NCI-H2196 (cell line): ENCODE data around the gene HIPK2.

Experiments used
- DNase-seq: peaks from one replicate; lab custom pipeline; 2025; ENCODE audit not compliant: unreplicated experiment; lab: John Stamatoyannopoulos, UW

The HIPK2 gene

GRCh38 chr7:139595806-139596205, 182.0 kb downstream of the HIPK2 start:
- DNase-seq: no peak

GRCh38 chr7:139594911-139595476, 182.8 kb downstream of the HIPK2 start:
- no peak for DNase-seq

- no peak for DNase-seq
These were observed 183.7 kb downstream of the HIPK2 start for GRCh38 chr7:139594090-139594489.

GRCh38 chr7:139592801-139593461, 184.9 kb downstream of the HIPK2 start:
- DNase-seq: no peak

- no peak for DNase-seq
These were observed 186.1 kb downstream of the HIPK2 start for GRCh38 chr7:139591550-139592195.

- no peak for DNase-seq
These were observed 188.3 kb downstream of the HIPK2 start for GRCh38 chr7:139589474-139589873.

GRCh38 chr7:139588632-139589031, 189.2 kb downstream of the HIPK2 start:
- no peak for DNase-seq

- no peak for DNase-seq
These were observed 190.3 kb downstream of the HIPK2 start for GRCh38 chr7:139587535-139587934.

- DNase-seq: no peak
These were observed 191.5 kb downstream of the HIPK2 start for GRCh38 chr7:139586286-139586685.

GRCh38 chr7:139585042-139585441, 192.8 kb downstream of the HIPK2 start:
- DNase-seq: no peak

- no peak for DNase-seq
These were observed 193.8 kb downstream of the HIPK2 start for GRCh38 chr7:139583826-139584553.

- no peak for DNase-seq
These were observed 195.1 kb downstream of the HIPK2 start for GRCh38 chr7:139582671-139583155.

GRCh38 chr7:139582130-139582650, 195.6 kb downstream of the HIPK2 start:
- no peak for DNase-seq

GRCh38 chr7:139580435-139580834, 197.4 kb downstream of the HIPK2 start:
- no peak for DNase-seq

GRCh38 chr7:139576179-139576973, 201.4 kb downstream of the HIPK2 start:
- DNase-seq: no peak

- no peak for DNase-seq
These were observed 202.5 kb downstream of the HIPK2 start for GRCh38 chr7:139575338-139575680.

- no peak for DNase-seq
These were observed 203.0 kb downstream of the HIPK2 start for GRCh38 chr7:139574618-139575337.

- no peak for DNase-seq
These were observed 203.9 kb downstream of the HIPK2 start for GRCh38 chr7:139573871-139574270.

- no peak for DNase-seq
These were observed 205.0 kb downstream of the HIPK2 start for GRCh38 chr7:139572704-139573385.

GRCh38 chr7:139572071-139572470, 205.7 kb downstream of the HIPK2 start:
- no peak for DNase-seq
